PFSK-1 (cell line): ENCODE measurements around the gene CMIP.

Experiments
- FOXP2 ChIP-seq: optimal IDR thresholded peaks from 2 replicates; pipeline ENCODE3; 2011; ENCODE audit warnings: borderline replicate concordance, control low read depth, inconsistent platforms; ENCODE audit not compliant: insufficient read depth; ENCODE audit errors: extremely low read length, extremely low read depth
- POLR2AphosphoS5 ChIP-seq: IDR thresholded peaks from 2 replicates; pipeline ENCODE4 v1.6.1; 2012; ENCODE audit warnings: low read depth, mild to moderate bottlenecking, control low read depth, low read length, moderate library complexity
- REST ChIP-seq, 2 experiments: IDR thresholded peaks; 2 replicates each; pipeline versions ENCODE4 v1.6.1 to v1.8.0; 2011 to 2012; ENCODE audit warnings: low read depth in 2 of 2, low read length in 2 of 2, control low read depth in 1 of 2, inconsistent platforms in 1 of 2, mild to moderate bottlenecking in 1 of 2, moderate library complexity in 1 of 2; ENCODE audit not compliant: insufficient read depth in 1 of 2
- SIN3A ChIP-seq: IDR thresholded peaks from 2 replicates; pipeline ENCODE4 v1.6.1; 2012; ENCODE audit warnings: mild to moderate bottlenecking, low read length, moderate library complexity, borderline replicate concordance; ENCODE audit not compliant: insufficient read depth
- TAF1 ChIP-seq: IDR thresholded peaks from 2 replicates; pipeline ENCODE4 v1.6.1; 2012; ENCODE audit warnings: low read length, control low read depth, borderline replicate concordance; ENCODE audit not compliant: insufficient read depth

The CMIP gene

DNA sequence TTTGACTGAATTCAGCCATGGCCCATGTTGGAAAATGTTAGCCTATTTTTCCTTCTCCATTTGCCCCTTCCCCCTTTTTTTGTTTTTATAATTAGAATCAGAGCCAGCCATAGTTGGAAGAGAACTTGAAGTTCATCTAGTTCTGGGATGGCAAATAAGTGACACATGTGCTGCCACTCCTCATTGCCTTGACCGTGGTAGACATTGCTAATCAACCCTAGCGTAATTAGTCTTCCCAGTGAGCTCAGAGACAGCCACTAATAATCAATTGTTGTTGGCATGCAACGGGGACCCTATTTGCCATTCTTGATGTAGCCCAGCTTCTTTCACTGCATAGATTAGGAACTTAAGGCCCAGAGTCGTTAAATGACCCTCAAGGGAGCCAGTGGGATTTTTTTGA, 16.6 kb downstream of the CMIP start:
- TF ChIP-seq SIN3A (no peak), TAF1 (no peak), FOXP2 (no peak), POLR2AphosphoS5 (no peak), REST (IDR thresholded peaks at IDR 0.05; ENCODE audit: insufficient read depth in 1 of 2, low read depth in 2 of 2, low read length in 2 of 2) (no peak)

GRCh38 chr16:81461766-81462165, 17.2 kb downstream of the CMIP start:
- TF ChIP-seq FOXP2 (no peak), POLR2AphosphoS5 (no peak), TAF1 (no peak), SIN3A (no peak), REST (IDR thresholded peaks at IDR 0.05; ENCODE audit: insufficient read depth in 1 of 2, low read depth in 2 of 2, low read length in 2 of 2) (no peak)

DNA sequence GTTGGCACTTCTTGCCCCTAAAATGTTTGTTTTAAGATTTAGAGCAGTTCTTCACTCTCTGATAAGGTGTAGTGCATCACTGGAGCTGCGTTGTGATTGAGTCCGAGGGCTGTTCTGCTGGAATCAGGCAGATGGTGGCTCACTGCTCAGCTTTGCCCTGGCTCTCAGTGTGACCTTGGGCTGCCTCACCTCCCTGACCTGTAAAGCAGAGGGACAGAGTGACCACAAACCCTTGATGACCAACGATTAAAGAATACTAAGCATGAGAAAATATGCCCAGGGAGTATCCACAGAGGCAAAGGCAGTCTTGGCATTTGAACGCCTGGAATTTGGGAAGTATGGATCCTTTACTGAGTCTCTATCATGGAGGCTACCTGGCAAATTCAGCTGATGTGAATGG, 18.1 kb downstream of the CMIP start:
- no peak for TF ChIP-seq POLR2AphosphoS5
- no peak for TF ChIP-seq FOXP2
- TF ChIP-seq SIN3A = no peak
- no peak for TF ChIP-seq TAF1
- TF ChIP-seq REST (IDR thresholded peaks at IDR 0.05; ENCODE audit: insufficient read depth in 1 of 2, low read depth in 2 of 2, low read length in 2 of 2) = no peak

- no peak for TF ChIP-seq TAF1
- no peak for TF ChIP-seq FOXP2
- no peak for TF ChIP-seq SIN3A
- no peak for TF ChIP-seq POLR2AphosphoS5
- no peak for TF ChIP-seq REST (IDR thresholded peaks at IDR 0.05; ENCODE audit: insufficient read depth in 1 of 2, low read depth in 2 of 2, low read length in 2 of 2)
Observed at GRCh38 chr16:81463296-81463890, 18.8 kb downstream of the CMIP start.

DNA sequence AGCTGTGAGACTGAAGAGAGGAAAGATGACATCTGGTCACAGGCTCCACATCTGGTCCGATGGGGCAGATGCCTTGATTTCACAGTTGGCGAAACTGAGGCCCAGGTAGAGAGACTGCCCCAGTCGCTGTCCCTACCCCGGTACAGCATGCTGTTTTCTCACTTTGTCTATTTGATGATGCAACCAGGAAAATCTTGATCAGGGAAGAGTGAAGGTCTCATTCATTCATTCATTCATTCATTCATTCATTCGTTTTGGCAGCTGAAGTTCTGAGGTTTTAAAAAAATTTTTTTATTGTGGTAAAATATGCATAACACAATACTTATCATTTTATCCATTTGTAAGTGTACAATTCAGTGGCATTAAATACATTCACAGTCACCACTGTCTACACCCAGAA, 19.7 kb downstream of the CMIP start:
- TF ChIP-seq FOXP2 = no peak
- TF ChIP-seq TAF1 = no peak
- TF ChIP-seq POLR2AphosphoS5 = no peak
- TF ChIP-seq SIN3A = no peak
- no peak for TF ChIP-seq REST (IDR thresholded peaks at IDR 0.05; ENCODE audit: insufficient read depth in 1 of 2, low read depth in 2 of 2, low read length in 2 of 2)
